Omental fat pad (tissue), 4 donors: Measurements from ENCODE around the gene LAD1. TPM values are rescaled to one million over a fixed set of nuclear protein-coding genes. Genes with fewer than 3 reads are reported as not detected.

Experiments
- ATAC-seq: fragments of 150-250 bp; one replicate; pipeline ENCODE4 v1.9.1; 2016; ENCODE audit warnings: mild to moderate bottlenecking, moderate library complexity; ENCODE audit not compliant: low FRiP score
- DNase-seq: peaks from one replicate; pipeline ENCODE4 v3.0.0-alpha.2; 2019; ENCODE audit warnings: low spot score
- CTCF ChIP-seq, 3 donors: fragments of 450-650 bp; IDR thresholded peaks; one replicate each; pipeline ENCODE4 v1.5.1; 2016 to 2017; ENCODE audit warnings: antibody characterized with exemption in 3 of 3, mild to moderate bottlenecking in 3 of 3, moderate library complexity in 2 of 3
- total RNA-seq, 4 donors: library from RNA; depleted of rRNA; stranded (reverse); fragments of >200 nt; gene quantifications; one replicate each; pipeline ENCODE4 v1.1.0, GENCODE V29; 2016

The LAD1 gene
- total RNA-seq, 4 donors from 2014 or later: 0.19 to 0.48 (median 0.25) TPM; not detected in 1

DNA sequence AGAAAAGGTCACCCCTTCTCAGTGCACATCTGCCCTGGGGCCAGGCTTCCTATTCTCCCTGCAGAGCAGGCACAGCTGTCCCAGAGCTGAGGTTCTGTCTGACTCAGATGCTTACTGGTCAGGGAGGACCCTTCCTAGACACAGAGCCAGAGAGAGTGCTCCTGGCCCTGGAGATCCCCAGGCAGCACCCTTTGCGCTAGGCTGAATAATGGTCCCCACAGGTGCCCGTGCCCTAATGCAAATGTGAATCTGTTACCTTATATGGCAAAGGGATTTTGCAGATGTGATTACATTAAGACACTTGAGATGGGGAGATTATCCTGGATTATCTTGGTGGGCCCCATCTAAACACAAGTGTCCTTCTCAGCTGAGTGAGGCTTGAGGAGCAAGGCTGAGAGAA is 25.0 kb upstream of the LAD1 start:
- TF ChIP-seq CTCF (IDR thresholded peaks at IDR 0.05): no peak
- no peak for DNase-seq
- ATAC-seq: no peak

GRCh38 chr1:201423655-201424054 is 24.5 kb upstream of the LAD1 start:
- TF ChIP-seq CTCF (IDR thresholded peaks at IDR 0.05): no peak
- ATAC-seq (no peak), DNase-seq (no peak)

DNA sequence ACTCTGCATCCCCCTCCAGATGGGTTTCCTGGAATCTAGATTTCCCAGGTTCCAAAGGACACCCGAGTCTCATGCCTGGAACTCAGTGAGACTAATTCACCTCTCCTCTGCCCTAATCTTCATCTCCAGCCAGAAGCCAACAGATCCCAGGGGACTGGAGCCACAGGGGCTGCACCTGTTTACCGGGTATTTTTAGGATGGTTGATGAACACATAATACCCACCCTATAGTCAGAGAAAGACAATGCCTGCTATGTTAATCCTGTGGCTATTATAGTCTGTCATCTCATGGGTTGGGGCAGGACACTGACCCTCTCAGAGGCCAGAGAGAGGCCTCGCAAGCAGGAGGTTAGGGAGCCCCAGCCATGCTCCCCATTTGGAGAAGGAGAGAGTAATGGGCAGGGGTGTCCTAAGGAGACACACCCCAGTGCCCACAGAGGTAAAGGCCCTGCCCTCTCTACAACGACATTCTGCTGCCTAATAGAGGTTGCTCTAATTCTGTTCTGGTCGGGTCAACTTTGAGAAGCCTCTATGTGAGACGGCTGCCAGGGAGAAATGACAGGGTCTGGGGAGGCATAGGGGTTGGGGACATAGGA is 23.4 kb upstream of the LAD1 start:
- ATAC-seq: no peak
- no peak for TF ChIP-seq CTCF (IDR thresholded peaks at IDR 0.05)
- DNase-seq: no peak

DNA sequence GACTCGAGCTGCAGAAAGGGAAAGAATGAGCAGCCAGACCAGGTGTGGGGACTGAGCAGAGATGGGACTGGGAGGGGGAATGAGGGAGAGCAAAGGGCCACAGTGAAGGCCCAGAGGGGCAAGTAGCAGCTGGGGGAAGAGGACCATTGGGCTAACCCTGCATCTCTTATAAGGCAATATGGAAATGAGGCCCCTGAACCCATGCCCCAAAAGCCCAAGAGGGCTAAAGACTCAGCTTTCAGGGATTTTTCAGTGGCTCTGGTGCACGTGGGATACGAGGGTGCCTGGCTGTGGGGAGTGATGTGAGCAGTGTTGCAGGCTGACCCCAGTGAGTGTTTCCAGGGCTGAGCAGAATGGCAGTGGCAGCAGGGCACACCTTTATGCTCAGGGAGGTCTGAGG is 22.9 kb upstream of the LAD1 start:
- no peak for ATAC-seq
- no peak for DNase-seq
- TF ChIP-seq CTCF (IDR thresholded peaks at IDR 0.05): no peak

DNA sequence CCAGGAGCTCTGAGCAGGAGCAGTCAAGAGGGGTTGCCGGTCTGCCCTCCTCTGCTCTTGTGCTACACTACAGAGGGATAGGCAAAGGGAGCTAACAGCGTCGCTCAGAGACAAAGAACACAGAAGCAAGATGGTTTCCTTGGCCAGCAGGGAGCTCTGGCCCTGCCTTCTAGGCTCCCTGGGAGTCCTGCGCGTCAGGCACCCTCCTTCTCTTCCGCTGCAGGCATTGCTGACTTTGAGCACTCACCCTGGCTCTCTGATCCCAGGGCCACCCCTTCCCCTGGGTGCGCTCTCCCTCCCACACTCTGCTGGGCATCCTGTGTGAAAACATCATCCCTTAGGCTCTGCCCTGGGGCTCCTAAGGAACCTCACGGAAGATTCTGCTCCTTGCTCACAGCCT is 21.9 kb upstream of the LAD1 start:
- no peak for TF ChIP-seq CTCF (IDR thresholded peaks at IDR 0.05)
- ATAC-seq (no peak), DNase-seq (no peak)

DNA sequence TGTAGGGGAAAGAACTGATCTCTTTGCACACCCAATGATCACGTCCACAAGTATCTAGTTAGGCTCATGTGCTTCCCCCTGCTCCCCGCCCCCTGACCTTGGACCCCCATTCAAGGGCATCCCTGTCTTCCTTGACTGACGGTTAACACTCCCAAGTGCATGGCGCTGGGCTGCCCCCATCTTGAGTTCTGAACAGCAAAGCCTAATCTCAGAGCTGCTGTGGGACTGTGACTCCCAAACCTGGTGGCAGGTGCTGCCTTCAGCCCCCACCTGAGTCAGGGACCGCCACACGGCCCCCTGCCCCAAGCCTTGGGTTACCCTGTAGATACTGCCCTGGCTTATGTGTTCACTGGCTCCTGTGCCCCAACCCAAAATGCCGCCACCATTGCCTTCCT is 21.5 kb upstream of the LAD1 start:
- TF ChIP-seq CTCF (IDR thresholded peaks at IDR 0.05): no peak
- DNase-seq: no peak
- ATAC-seq: no peak

DNA sequence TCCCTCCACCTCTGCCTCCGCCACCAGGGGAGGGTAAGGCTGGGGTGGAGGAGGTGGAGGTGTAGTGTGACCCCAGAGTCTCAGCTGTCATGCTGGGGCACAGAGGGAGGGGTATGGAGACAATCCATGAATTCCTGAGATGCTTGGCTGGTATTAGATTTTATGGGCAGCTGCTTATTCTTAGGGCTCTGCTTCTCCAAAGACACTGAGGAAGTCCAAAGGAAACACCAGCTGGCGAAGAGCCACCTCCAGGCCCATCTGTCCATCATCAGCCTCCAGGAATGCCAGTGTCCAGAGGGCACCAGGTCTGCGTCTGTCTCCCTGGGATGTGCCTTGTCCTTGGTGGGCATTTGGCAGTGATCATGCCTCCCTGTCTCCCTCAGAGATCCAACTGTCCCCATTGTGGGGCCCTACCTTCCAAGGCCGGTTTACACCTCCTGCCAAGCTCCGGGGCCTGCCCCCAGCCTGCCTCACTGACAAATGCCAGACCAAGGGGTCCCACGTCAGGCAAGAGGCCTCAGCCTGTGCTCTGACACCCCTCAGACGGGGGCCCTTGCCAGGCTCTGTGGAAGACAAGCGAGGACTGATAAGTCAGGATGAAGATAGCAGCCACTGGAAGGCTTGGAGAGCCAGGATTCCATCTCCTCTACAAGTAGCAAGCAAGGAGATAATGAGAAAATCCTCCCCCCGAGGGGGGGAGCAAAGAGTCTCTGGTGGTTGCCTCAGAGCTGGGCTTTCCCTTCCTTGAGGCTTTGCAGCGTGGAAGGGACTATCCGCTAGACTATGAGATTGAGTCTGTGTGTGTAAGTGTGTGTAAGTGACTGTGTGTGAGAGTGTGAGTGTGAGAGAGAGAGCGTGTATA is 20.9 kb upstream of the LAD1 start:
- no peak for ATAC-seq
- no peak for DNase-seq
- TF ChIP-seq CTCF (IDR thresholded peaks at IDR 0.05): no peak
